Fibroblast of skin of left quadriceps (primary cell): Measurements from ENCODE around the gene NRXN3.
"Not testable (repeated sequence)": the region's sequence is repeated elsewhere in the genome, so short reads cannot be mapped to it uniquely, and the experiment has no call there.

Experiments used
- DNase-seq, 2 experiments: peaks; one replicate each; pipeline ENCODE4 v3.0.0-alpha.2; 2013; ENCODE audit warnings: low read depth in 2 of 2

Gene NRXN3

GRCh38 chr14:78403278-78403815 is 233.2 kb downstream of the NRXN3 start:
- peak; percentile 14 to 15 for DNase-seq

- DNase-seq, result no peak
Measured at GRCh38 chr14:78405079-78405856, 235.1 kb downstream of the NRXN3 start.

- no peak for DNase-seq
Measured at GRCh38 chr14:78412475-78412874, 242.3 kb downstream of the NRXN3 start.

- DNase-seq, result no peak
Measured at GRCh38 chr14:78414172-78414571, 244.0 kb downstream of the NRXN3 start.

GRCh38 chr14:78417532-78417931 is 247.4 kb downstream of the NRXN3 start:
- no peak for DNase-seq

GRCh38 chr14:78424311-78424710 is 254.1 kb downstream of the NRXN3 start:
- DNase-seq, result no peak

GRCh38 chr14:78425330-78425729 is 255.2 kb downstream of the NRXN3 start:
- no peak for DNase-seq

- DNase-seq, result no peak
Measured at GRCh38 chr14:78425782-78426181, 255.6 kb downstream of the NRXN3 start.

GRCh38 chr14:78432046-78432445 is 261.9 kb downstream of the NRXN3 start:
- no peak for DNase-seq

- not testable (repeated sequence) for DNase-seq
Measured at GRCh38 chr14:78437448-78437847, 267.3 kb downstream of the NRXN3 start.

GRCh38 chr14:78440356-78440894 is 270.3 kb downstream of the NRXN3 start:
- DNase-seq, result no peak

- DNase-seq, result no peak
Measured at GRCh38 chr14:78443834-78444233, 273.7 kb downstream of the NRXN3 start.

GRCh38 chr14:78445275-78445674 is 275.1 kb downstream of the NRXN3 start:
- no peak for DNase-seq

- DNase-seq, result no peak
Measured at GRCh38 chr14:78446807-78447206, 276.6 kb downstream of the NRXN3 start.

- peak; percentile 0 to 9 for DNase-seq
Measured at GRCh38 chr14:78448164-78449094, 278.3 kb downstream of the NRXN3 start.

GRCh38 chr14:78450669-78451318 is 280.6 kb downstream of the NRXN3 start:
- no peak for DNase-seq

- no peak for DNase-seq
Measured at GRCh38 chr14:78451319-78451695, 281.1 kb downstream of the NRXN3 start.

- DNase-seq, result no peak
Measured at GRCh38 chr14:78455896-78456435, 285.8 kb downstream of the NRXN3 start.

- no peak for DNase-seq
Measured at GRCh38 chr14:78469947-78470346, 299.8 kb downstream of the NRXN3 start.

GRCh38 chr14:78479127-78479780 is 309.1 kb downstream of the NRXN3 start:
- no peak for DNase-seq

- DNase-seq, result no peak
Measured at GRCh38 chr14:78484028-78484427, 313.9 kb downstream of the NRXN3 start.
